ENCODE measurements around the gene TGFBR1. TPM values are rescaled to one million over a fixed set of nuclear protein-coding genes. Genes with fewer than 3 reads are reported as not detected.

The TGFBR1 gene
- total RNA-seq, 1 experiment from 2014 or later: 31.8 TPM

DNA sequence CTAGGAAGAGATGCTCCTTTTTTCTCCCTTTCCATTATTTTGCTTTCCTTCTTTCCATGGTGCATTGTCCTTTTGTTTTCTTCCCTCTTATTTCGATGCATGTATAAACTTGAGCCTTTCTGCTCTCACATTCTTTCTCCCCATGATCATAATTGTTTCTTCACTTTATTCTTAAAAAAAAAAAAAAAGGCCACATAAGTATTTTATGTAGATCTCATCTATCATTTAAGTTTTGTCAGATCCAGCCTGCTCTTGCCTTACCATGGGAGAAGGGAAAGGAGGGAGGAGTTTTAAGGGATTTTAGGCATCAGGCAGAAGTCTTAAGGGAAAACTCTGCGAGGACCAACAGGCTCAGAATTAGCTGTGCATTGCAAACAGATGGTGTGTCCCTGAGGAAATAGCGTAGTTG, 11.1 kb downstream of the TGFBR1 start:
- intact Hi-C loops (cut with micrococcal nuclease; ENCODE audit: unreplicated experiment): no loop called here
- H3K4me3 ChIP-seq (ENCODE audit: low read depth, low read length): no peak overlapping the region
- no peaks in the 10 kb centered on the region for H3K4me1 ChIP-seq
- Mint-ChIP-seq H3K9me3 (ENCODE audit: unreplicated experiment) (no peaks in the 10 kb centered on the region), H3K4me1 (ENCODE audit: low read depth, unreplicated experiment) (peaks cover 18% of the 10 kb centered on the region), H3K4me3 (ENCODE audit: unreplicated experiment) (no peak overlapping the region), H3K27me3 (ENCODE audit: insufficient read depth, unreplicated experiment) (no peaks in the 10 kb centered on the region), H3K36me3 (ENCODE audit: insufficient read depth, unreplicated experiment) (no peaks in the 10 kb centered on the region), H3K27ac (ENCODE audit: unreplicated experiment) (no peak overlapping the region)
- H3K36me3 ChIP-seq (ENCODE audit: control insufficient read depth, insufficient read depth, low read length): no peaks in the 10 kb centered on the region
- H3K27me3 ChIP-seq (replicated peaks; ENCODE audit: control insufficient read depth, insufficient read depth, low read length): no peaks in the 10 kb centered on the region
- POLR2A ChIA-PET: no interaction called here
- CTCF ChIA-PET: no interaction called here
- no TSS peak for BruUV-seq (replicated peaks)
- TF ChIP-seq, protein P1, sequence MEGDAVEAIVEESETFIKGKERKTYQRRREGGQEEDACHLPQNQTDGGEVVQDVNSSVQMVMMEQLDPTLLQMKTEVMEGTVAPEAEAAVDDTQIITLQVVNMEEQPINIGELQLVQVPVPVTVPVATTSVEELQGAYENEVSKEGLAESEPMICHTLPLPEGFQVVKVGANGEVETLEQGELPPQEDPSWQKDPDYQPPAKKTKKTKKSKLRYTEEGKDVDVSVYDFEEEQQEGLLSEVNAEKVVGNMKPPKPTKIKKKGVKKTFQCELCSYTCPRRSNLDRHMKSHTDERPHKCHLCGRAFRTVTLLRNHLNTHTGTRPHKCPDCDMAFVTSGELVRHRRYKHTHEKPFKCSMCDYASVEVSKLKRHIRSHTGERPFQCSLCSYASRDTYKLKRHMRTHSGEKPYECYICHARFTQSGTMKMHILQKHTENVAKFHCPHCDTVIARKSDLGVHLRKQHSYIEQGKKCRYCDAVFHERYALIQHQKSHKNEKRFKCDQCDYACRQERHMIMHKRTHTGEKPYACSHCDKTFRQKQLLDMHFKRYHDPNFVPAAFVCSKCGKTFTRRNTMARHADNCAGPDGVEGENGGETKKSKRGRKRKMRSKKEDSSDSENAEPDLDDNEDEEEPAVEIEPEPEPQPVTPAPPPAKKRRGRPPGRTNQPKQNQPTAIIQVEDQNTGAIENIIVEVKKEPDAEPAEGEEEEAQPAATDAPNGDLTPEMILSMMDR (IDR thresholded peaks at IDR 0.05; ENCODE audit: insufficient read depth in 1 of 2, low read depth in 1 of 2, low read length in 1 of 2, severe bottlenecking in 1 of 2, unreplicated experiment in 1 of 2): no peak
- no peak for DNase-seq
- no peaks in the 10 kb centered on the region for H3K9me3 ChIP-seq

DNA sequence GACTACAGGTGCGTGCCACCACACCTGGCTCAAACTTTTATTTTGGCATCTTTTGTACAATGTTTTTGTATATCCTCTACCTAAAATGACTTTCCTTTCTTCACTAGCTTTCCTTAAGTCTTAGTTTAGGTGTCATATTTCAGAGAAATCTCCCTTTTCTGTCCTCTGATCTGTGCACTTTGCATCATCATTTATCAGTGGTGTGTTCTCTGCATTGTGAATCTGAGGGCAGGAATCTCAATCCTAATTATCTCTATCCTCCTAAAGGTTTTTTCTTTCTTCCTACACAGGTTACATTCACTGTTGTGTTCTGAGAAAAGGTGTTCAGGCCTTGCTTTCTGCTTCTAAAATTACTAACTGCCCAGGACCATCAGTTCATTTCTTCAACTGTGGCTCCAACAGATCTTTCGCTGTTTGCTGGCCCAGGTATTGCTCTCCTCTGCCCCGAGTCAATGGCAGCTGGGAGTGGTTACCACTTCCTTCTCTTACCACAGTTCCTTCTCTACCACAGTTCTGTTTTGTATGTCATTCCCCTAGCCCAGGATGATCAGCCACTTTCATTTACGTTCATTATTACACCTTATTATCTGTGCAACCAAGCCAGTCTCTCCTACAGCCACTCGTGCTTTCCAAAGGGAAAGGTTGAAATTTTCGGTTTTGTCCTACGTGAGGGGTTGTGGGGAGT, 14.0 kb downstream of the TGFBR1 start:
- Histone ChIP-seq H3K9me3 (no peaks in the 10 kb centered on the region), H3K4me1 (no peaks in the 10 kb centered on the region), H3K27me3 (replicated peaks; ENCODE audit: control insufficient read depth, insufficient read depth, low read length) (no peaks in the 10 kb centered on the region), H3K4me3 (ENCODE audit: low read depth, low read length) (no peak overlapping the region), H3K36me3 (ENCODE audit: control insufficient read depth, insufficient read depth, low read length) (no peaks in the 10 kb centered on the region)
- no peak overlapping the region for H3K27ac Mint-ChIP-seq (ENCODE audit: unreplicated experiment)
- no peaks in the 10 kb centered on the region for H3K9me3 Mint-ChIP-seq (ENCODE audit: unreplicated experiment)
- TF ChIP-seq, protein P1 (IDR thresholded peaks at IDR 0.05; ENCODE audit: insufficient read depth in 1 of 2, low read depth in 1 of 2, low read length in 1 of 2, severe bottlenecking in 1 of 2, unreplicated experiment in 1 of 2): no peak
- intact Hi-C loops (cut with micrococcal nuclease; ENCODE audit: unreplicated experiment): no loop called here
- ChIA-PET POLR2A (interaction anchor here (0.6 kb wide), 1 partner anchor 14 kb away, joined by 3 read pairs; the partner anchor contains the start of gene TGFBR1), CTCF (no interaction called here)
- no peak overlapping the region for H3K4me3 Mint-ChIP-seq (ENCODE audit: unreplicated experiment)
- H3K36me3 Mint-ChIP-seq (ENCODE audit: insufficient read depth, unreplicated experiment): no peaks in the 10 kb centered on the region
- no peaks in the 10 kb centered on the region for H3K27me3 Mint-ChIP-seq (ENCODE audit: insufficient read depth, unreplicated experiment)
- H3K4me1 Mint-ChIP-seq (ENCODE audit: low read depth, unreplicated experiment): no peaks in the 10 kb centered on the region
- BruUV-seq (replicated peaks): no TSS peak
- DNase-seq: no peak

- no peak for DNase-seq
- no peaks in the 10 kb centered on the region for H3K27me3 ChIP-seq (replicated peaks; ENCODE audit: control insufficient read depth, insufficient read depth, low read length)
- intact Hi-C loops (cut with micrococcal nuclease; ENCODE audit: unreplicated experiment): no loop called here
- no peak overlapping the region for H3K4me3 ChIP-seq (ENCODE audit: low read depth, low read length)
- no TSS peak for BruUV-seq (replicated peaks)
- no peaks in the 10 kb centered on the region for H3K4me1 ChIP-seq
- Mint-ChIP-seq H3K27ac (ENCODE audit: unreplicated experiment) (no peak overlapping the region), H3K4me1 (ENCODE audit: low read depth, unreplicated experiment) (no peaks in the 10 kb centered on the region), H3K4me3 (ENCODE audit: unreplicated experiment) (no peak overlapping the region), H3K9me3 (ENCODE audit: unreplicated experiment) (no peaks in the 10 kb centered on the region), H3K27me3 (ENCODE audit: insufficient read depth, unreplicated experiment) (no peaks in the 10 kb centered on the region), H3K36me3 (ENCODE audit: insufficient read depth, unreplicated experiment) (no peaks in the 10 kb centered on the region)
- H3K36me3 ChIP-seq (ENCODE audit: control insufficient read depth, insufficient read depth, low read length): no peaks in the 10 kb centered on the region
- ChIA-PET CTCF (no interaction called here), POLR2A (no interaction called here)
- H3K9me3 ChIP-seq: no peaks in the 10 kb centered on the region
- TF ChIP-seq, protein P1 (IDR thresholded peaks at IDR 0.05; ENCODE audit: insufficient read depth in 1 of 2, low read depth in 1 of 2, low read length in 1 of 2, severe bottlenecking in 1 of 2, unreplicated experiment in 1 of 2): no peak
These were observed 15.2 kb downstream of the TGFBR1 start for GRCh38 chr9:99119976-99120655.
